Caco-2 (cell line): ENCODE results near the gene MUC22. TPM values are rescaled to one million over a fixed set of nuclear protein-coding genes. Genes with fewer than 3 reads are reported as not detected.

Source experiments
- BruUV-seq: library from RNA; stranded (reverse); fragments of 400-500 nt; replicated peaks from 2 replicates; lab custom pipeline; 2021; lab: Mats Ljungman, UMichigan
- CTCF ChIA-PET: fragments of 300-600 bp; sonication (Branson Sonifier 250); formaldehyde crosslinking; loops from one replicate; lab custom pipeline; 2022; ENCODE audit warnings: antibody characterized with exemption; lab: Charles Lee
- POLR2A ChIA-PET: fragments of 300-600 bp; sonication (Branson Sonifier 250); formaldehyde crosslinking; loops from one replicate; lab custom pipeline; 2022; ENCODE audit warnings: antibody characterized with exemption; lab: Charles Lee
- DNase-seq, 2 experiments: peaks; one replicate each; pipeline versions ENCODE4 v3.0.0 to v3.0.0-alpha.2; 2020 to 2022
- H3K27me3 ChIP-seq: replicated peaks from 2 replicates; pipeline ENCODE4 v1.6.0; 2011; ENCODE audit warnings: low read length; ENCODE audit not compliant: control insufficient read depth, insufficient read depth
- H3K36me3 ChIP-seq: 2 replicates; pipeline ENCODE4 v1.5.1; 2011; ENCODE audit warnings: low read length; ENCODE audit not compliant: control insufficient read depth, insufficient read depth
- H3K4me1 ChIP-seq: fragments of 250-450 bp; sonication (Bioruptor Pico); 2 replicates; pipeline ENCODE4 v1.5.1; 2020; ENCODE audit warnings: mild to moderate bottlenecking
- H3K4me3 ChIP-seq: 2 replicates; pipeline ENCODE4 v1.5.1; 2011; ENCODE audit warnings: low read depth, mild to moderate bottlenecking, control low read depth, low read length
- H3K9me3 ChIP-seq: fragments of 250-450 bp; sonication (Bioruptor Pico); 2 replicates; pipeline ENCODE4 v1.5.1; 2020; ENCODE audit warnings: mild to moderate bottlenecking, moderate library complexity
- H3K27ac Mint-ChIP-seq: one replicate; pipeline ENCODE4 v1.8.0; 2022; ENCODE audit warnings: mixed read lengths; ENCODE audit not compliant: unreplicated experiment
- H3K27me3 Mint-ChIP-seq: one replicate; pipeline ENCODE4 v1.8.0; 2022; ENCODE audit warnings: mixed read lengths; ENCODE audit not compliant: insufficient read depth, unreplicated experiment
- H3K36me3 Mint-ChIP-seq: one replicate; pipeline ENCODE4 v1.8.0; 2022; ENCODE audit warnings: mild to moderate bottlenecking, mixed read lengths; ENCODE audit not compliant: insufficient read depth, unreplicated experiment
- H3K4me1 Mint-ChIP-seq: one replicate; pipeline ENCODE4 v1.8.0; 2022; ENCODE audit warnings: low read depth, mixed read lengths; ENCODE audit not compliant: unreplicated experiment
- H3K4me3 Mint-ChIP-seq: one replicate; pipeline ENCODE4 v1.8.0; 2022; ENCODE audit warnings: mild to moderate bottlenecking, moderate library complexity, mixed read lengths; ENCODE audit not compliant: unreplicated experiment
- H3K9me3 Mint-ChIP-seq: one replicate; pipeline ENCODE4 v1.8.0; 2022; ENCODE audit warnings: mixed read lengths; ENCODE audit not compliant: unreplicated experiment
- intact Hi-C: fragments of 100-400 bp; cut with micrococcal nuclease; formaldehyde crosslinking; loops from one replicate; pipeline ENCODE4 v1.10.0; 2022; ENCODE audit not compliant: unreplicated experiment
- total RNA-seq: library from RNA; stranded (reverse); gene quantifications from 2 replicates; pipeline ENCODE4 v1.2.3, GENCODE V29; 2022
- TF ChIP-seq, protein P1 (sequence below), 2 experiments: fragments of 200-600 bp in 1 of 2; IDR thresholded peaks; 1 replicate in 1 of 2; 2 replicates in 1 of 2; pipeline versions ENCODE4 v1.5.1 to v1.8.0; 2011 to 2022; ENCODE audit warnings: antibody characterized with exemption in 1 of 2, control low read depth in 1 of 2, inconsistent platforms in 1 of 2, low read depth in 1 of 2, low read length in 1 of 2, mild to moderate bottlenecking in 1 of 2, moderate library complexity in 1 of 2; ENCODE audit not compliant: insufficient read depth in 1 of 2, severe bottlenecking in 1 of 2, unreplicated experiment in 1 of 2

Gene MUC22
- total RNA-seq, 1 experiment from 2014 or later = not detected

DNA sequence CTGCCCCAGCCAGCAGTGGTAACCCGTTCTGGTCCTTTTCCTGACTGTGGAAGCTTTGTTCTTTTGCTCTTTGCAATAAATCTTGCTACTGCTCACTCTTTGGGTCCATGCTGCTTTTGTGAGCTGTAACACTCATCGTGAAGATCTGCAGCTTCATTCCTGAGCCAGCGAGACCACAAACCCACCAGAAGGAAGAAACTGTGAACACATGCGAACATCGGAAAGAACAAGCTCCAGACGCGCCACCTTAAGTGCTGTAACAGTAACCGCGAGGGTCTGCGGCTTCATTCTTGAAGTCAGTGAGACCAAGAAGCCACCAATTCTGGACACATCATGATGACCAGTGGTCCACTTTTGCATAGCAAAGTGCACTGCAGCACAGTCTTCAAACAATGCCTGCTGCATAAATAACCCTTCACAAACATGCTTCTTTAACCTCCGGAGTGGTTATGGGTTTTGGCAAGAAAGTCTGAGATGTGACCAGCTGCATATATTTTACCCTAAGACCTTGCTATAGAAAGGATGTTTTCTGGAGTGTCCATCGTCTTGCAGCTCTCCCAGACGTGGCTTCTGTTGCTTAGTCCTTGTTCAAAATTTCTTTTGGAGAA is 8.9 kb upstream of the MUC22 start:
- BruUV-seq = no TSS peak
- H3K36me3 ChIP-seq = no peaks in the 10 kb centered on the region
- H3K9me3 ChIP-seq = no peaks in the 10 kb centered on the region
- Mint-ChIP-seq H3K4me3 (no peak overlapping the region), H3K36me3 (no peaks in the 10 kb centered on the region), H3K4me1 (no peaks in the 10 kb centered on the region), H3K9me3 (peaks cover 10% of the 10 kb centered on the region), H3K27ac (no peak overlapping the region), H3K27me3 (no peaks in the 10 kb centered on the region)
- intact Hi-C loops = no loop called here
- TF ChIP-seq, protein P1, sequence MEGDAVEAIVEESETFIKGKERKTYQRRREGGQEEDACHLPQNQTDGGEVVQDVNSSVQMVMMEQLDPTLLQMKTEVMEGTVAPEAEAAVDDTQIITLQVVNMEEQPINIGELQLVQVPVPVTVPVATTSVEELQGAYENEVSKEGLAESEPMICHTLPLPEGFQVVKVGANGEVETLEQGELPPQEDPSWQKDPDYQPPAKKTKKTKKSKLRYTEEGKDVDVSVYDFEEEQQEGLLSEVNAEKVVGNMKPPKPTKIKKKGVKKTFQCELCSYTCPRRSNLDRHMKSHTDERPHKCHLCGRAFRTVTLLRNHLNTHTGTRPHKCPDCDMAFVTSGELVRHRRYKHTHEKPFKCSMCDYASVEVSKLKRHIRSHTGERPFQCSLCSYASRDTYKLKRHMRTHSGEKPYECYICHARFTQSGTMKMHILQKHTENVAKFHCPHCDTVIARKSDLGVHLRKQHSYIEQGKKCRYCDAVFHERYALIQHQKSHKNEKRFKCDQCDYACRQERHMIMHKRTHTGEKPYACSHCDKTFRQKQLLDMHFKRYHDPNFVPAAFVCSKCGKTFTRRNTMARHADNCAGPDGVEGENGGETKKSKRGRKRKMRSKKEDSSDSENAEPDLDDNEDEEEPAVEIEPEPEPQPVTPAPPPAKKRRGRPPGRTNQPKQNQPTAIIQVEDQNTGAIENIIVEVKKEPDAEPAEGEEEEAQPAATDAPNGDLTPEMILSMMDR (IDR thresholded peaks at IDR 0.05; ENCODE audit: insufficient read depth in 1 of 2, low read depth in 1 of 2, low read length in 1 of 2, severe bottlenecking in 1 of 2, unreplicated experiment in 1 of 2) = no peak
- ChIA-PET CTCF (no interaction called here), POLR2A (no interaction called here)
- no peaks in the 10 kb centered on the region for H3K4me1 ChIP-seq
- DNase-seq = no peak
- H3K27me3 ChIP-seq = no peaks in the 10 kb centered on the region
- no peak overlapping the region for H3K4me3 ChIP-seq

DNA sequence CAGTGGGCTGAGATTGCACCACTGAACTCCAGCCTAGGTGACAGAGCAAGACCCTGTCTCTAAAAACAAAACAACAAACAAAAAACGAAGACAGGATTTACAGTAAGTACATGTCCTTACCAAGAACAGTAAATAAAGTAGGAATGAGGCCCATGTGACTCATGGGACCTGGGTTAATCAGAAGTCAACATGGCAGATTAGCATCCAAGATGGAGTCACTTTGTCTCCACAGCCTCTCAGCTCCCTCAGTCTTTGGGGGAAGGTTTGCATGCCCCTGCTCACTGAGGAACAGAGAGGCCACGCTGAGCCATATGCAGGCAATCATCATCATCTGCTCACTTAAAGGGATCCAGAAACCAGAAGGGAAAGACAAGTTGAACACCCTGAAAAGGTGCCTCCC is 7.8 kb upstream of the MUC22 start:
- Mint-ChIP-seq H3K27me3 (no peaks in the 10 kb centered on the region), H3K36me3 (no peaks in the 10 kb centered on the region), H3K4me3 (no peak overlapping the region), H3K4me1 (peaks cover 2% of the 10 kb centered on the region), H3K27ac (no peak overlapping the region), H3K9me3 (peaks cover 10% of the 10 kb centered on the region)
- DNase-seq = no peak
- ChIA-PET POLR2A (no interaction called here), CTCF (no interaction called here)
- BruUV-seq = no TSS peak
- H3K4me3 ChIP-seq = no peak overlapping the region
- no peaks in the 10 kb centered on the region for H3K9me3 ChIP-seq
- no peaks in the 10 kb centered on the region for H3K36me3 ChIP-seq
- H3K27me3 ChIP-seq = no peaks in the 10 kb centered on the region
- H3K4me1 ChIP-seq = peaks cover 4% of the 10 kb centered on the region
- intact Hi-C loops = no loop called here
- TF ChIP-seq, protein P1 (IDR thresholded peaks at IDR 0.05; ENCODE audit: insufficient read depth in 1 of 2, low read depth in 1 of 2, low read length in 1 of 2, severe bottlenecking in 1 of 2, unreplicated experiment in 1 of 2) = no peak

DNA sequence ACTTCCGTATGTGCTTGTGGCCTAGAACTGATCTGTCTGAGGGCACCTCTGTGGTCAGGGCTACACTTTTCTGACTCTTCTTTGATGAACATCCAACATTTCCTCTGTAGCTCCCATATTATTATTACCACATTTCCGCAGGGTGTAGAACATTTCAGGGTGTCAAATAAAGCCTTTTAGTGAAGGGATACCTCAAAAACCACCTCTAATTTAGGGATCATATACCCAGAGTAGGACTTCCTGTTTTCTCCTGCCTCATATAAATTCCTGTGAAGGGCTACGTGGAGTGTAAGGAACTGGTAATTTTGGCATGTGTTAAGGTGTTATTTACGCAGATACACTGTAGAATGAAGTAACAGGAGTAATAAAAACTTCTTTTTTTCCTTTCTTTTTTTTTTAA is 5.5 kb upstream of the MUC22 start:
- intact Hi-C loops = no loop called here
- DNase-seq = no peak
- peaks cover 10% of the 10 kb centered on the region for H3K9me3 Mint-ChIP-seq
- H3K9me3 ChIP-seq = no peaks in the 10 kb centered on the region
- no peaks in the 10 kb centered on the region for H3K36me3 Mint-ChIP-seq
- H3K27ac Mint-ChIP-seq = no peak overlapping the region
- TF ChIP-seq, protein P1 (IDR thresholded peaks at IDR 0.05; ENCODE audit: insufficient read depth in 1 of 2, low read depth in 1 of 2, low read length in 1 of 2, severe bottlenecking in 1 of 2, unreplicated experiment in 1 of 2) = no peak
- H3K27me3 Mint-ChIP-seq = no peaks in the 10 kb centered on the region
- no peaks in the 10 kb centered on the region for H3K27me3 ChIP-seq
- BruUV-seq = no TSS peak
- H3K4me1 Mint-ChIP-seq = peaks cover 13% of the 10 kb centered on the region
- H3K4me3 ChIP-seq = no peak overlapping the region
- H3K36me3 ChIP-seq = no peaks in the 10 kb centered on the region
- H3K4me1 ChIP-seq = peaks cover 12% of the 10 kb centered on the region
- H3K4me3 Mint-ChIP-seq = no peak overlapping the region
- ChIA-PET CTCF (no interaction called here), POLR2A (no interaction called here)
